Stimulated activated CD8-positive, alpha-beta memory T cell treated with anti-CD3 and anti-CD28 coated beads, Interleukin-2, amount 100 ng/mL, for 48 hours (primary cell): ENCODE results near the gene IL20.

Source experiments
- DNase-seq, 2 donors: peaks; one replicate each; pipeline ENCODE4 v3.0.0-alpha.2; 2020; ENCODE audit warnings: low read depth in 2 of 2

The IL20 gene

DNA sequence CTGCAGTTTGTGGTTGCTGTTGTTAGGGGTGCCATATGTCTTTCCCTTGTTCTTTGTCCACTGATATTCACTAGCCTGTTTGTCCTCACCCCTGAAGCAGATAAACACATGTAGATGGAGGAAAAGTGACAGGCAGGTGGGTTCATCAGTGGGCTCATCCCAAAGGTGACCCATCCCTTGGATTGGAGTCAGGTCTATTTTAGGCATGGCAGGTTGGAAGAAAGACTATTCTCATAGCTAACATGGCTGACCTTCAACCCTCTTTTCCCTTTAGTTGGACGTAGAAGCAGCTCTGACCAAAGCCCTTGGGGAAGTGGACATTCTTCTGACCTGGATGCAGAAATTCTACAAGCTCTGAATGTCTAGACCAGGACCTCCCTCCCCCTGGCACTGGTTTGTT is 37.3 kb downstream of the IL20 start:
- no peak for DNase-seq

DNA sequence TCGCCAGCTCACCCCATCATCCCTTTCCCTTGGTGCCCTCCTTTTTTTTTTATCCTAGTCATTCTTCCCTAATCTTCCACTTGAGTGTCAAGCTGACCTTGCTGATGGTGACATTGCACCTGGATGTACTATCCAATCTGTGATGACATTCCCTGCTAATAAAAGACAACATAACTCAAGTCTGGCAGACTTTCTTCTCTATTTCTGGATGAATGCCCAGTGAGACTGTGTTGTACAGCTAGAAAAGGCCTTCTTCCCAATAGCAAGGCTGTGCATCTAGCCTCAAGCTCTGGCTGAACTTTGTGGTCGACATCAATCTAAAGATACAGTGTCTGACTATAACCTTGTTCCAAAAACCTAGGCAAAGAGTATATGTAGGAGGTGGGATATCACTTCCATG is 38.3 kb downstream of the IL20 start:
- no peak for DNase-seq

DNA sequence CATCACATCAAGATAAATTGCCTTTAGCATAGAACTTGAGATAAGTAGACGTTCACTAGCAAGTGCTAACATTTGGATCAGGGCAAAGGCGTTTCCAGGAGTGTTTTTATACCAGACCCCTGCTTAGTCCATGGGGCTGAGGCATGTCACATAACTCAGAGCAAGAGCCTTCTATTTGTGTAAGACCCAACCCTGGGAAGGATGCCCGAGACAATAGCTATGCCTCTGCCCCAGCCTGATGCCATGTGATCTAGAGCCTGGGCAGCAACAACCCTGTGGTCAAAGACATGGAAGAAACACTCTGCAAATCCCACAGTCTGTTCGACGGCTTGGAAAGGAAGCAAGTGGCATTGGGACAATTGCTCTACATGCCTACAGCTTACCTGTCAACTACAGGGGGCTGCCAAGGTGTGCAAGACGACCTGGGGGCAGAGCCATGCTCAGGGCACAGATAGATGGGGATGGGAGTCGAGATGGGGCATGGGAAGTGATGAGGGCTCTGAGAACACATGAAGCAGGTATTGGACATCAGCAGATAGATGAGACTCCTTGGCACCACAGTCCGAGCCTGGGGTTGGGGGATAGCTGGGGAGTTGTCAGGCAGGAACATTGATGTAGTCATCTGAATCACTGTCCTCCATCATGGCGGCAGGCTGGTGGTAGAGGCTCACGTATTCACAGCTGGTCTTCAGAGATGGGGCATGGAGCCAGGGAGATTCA is 39.2 kb downstream of the IL20 start:
- DNase-seq = no peak

DNA sequence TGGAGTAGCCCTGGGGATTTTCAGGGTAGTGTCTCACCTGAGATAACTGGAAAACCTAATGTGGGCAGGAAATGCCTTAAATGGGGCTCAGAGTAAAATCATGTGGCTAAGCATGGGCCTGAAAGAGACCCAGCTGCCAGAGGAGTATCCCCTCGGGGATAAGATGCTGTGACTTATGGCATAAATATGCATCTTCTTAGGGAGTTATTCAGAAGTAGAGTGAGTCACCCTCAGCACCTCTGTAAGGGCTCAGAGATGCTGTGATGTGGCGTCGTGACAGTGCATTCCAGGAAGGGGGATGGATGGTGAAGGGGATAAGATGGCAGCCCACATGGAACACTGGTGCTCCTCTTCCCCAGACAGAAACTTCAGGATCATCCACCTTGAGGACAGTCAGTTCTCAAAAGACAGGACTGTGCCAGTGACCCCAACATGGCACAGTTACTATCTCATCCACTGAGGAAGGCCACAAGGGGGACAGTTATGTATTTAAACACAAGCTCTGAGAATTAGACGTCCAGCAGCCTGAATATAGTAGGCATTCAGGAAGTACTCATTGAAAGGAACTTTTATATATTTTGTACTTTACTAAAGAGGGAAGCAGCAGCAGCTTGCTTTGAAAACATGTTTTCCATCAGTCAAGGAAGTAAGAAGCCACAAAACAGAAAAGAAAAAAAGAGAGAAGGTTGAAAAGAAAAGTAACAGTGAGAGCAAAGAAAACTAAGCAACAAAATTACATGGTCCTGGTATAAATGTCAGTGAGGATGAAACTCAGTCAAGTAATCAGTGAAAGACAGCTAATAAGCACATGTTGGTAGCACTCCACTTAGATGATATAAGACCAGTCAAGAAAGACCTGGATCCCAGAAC is 40.1 kb downstream of the IL20 start:
- no peak for DNase-seq

DNA sequence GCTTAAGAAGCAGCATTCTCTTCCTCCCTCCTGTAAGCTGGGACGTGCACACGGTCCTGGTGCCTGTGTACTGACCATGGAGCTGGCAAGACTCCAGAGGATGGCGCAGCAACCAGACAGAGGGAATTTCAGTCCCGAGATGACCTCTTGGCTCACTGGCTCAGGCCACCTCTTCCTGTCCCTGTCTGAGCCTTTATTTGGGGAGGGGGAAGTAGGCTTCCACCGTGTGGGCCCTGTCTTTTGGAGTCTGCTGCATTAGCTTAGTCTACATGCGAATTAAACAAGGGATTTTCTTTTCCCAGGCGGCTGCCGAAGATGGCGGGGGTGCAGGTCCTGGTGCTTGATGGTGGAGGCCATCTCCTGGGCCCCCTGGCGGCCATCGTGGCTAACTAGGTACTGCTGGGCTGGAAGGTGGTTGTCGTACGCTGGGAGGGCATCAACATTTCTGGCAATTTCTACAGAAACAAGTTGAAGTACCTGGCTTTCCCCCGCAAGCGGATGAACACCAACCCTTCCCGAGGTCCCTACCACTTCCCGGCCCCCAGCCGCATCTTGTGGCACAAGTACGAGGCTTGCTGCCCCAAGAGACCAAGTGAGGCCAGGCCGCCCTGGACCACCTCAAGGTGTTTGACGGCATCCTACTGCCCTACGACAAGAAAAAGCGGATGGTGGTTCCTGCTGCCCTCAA is 42.0 kb downstream of the IL20 start:
- DNase-seq = no peak

DNA sequence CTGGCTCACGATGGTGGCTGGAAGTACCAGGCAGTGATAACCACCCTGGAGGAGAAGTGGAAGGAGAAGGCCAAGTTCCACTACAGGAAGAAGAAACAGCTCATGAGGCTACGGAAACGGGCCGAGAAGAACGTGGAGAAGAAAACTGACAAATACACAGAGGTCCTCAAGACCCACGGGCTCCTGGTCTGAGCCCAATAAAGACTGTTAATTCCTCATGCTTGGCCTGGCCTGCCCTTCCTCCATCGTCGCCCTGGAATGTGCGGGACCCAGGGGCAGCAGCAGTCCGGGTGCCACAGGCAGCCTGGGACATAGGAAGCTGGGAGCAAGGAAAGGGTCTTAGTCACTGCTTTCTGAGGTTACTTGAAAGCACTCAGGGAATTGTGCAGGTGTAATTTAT is 42.6 kb downstream of the IL20 start:
- no peak for DNase-seq

DNA sequence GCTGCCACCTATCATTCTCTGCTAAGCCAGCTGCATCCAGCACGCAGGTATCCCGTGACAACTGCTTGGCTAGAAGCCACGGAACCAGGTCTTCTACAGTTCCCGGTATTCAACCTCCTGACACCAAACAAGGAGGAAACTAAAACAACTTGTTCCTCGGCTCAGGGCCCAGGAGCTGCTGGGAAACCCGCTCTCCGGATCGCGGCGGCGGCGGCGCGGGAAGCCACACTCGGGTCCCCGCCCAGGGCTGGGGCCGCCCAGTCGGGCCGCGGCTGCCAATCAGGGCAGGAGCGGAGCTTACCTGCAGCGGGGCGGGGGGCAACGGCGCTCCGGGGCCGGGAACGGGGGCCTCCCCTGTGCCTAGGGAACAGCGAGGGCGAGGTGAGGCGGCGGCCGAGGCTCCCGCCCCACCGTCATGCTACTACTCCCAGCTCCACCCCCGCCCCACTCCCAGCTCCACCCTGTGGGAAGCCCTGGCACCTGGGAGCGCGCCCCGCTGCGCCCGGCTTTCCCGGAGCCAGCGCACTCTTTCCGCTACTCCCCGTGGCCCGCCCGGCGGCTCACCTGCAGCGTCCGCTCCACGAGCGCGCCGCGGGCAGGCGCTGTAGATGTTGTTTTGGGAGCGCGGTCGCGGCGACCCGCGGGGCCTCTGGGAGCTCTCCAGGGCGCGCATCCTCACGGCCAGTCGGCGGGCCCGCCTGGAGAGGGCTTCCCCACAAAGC is 43.9 kb downstream of the IL20 start:
- no peak for DNase-seq

DNA sequence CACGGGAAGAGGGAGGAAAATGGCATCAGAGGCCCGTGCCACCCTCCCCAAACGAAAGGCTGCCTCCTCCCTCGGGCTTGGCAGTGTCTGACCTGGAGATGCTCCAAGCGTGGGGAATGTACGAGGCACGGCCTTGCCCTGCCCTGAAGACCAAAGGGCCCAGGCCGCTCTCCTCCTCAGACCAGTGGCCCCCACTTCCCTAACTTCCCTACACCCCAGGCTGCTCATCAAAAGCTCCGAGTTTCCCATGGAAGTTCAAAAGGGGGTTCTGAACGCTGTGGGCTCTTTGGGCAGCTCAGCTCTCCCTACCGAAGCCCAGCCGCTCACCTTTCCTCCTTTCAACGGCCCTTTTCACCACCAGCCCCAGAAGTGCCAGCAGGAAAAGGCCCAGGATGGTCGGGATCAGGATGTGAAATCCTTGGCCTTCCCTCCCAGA is 44.5 kb downstream of the IL20 start:
- DNase-seq = no peak

DNA sequence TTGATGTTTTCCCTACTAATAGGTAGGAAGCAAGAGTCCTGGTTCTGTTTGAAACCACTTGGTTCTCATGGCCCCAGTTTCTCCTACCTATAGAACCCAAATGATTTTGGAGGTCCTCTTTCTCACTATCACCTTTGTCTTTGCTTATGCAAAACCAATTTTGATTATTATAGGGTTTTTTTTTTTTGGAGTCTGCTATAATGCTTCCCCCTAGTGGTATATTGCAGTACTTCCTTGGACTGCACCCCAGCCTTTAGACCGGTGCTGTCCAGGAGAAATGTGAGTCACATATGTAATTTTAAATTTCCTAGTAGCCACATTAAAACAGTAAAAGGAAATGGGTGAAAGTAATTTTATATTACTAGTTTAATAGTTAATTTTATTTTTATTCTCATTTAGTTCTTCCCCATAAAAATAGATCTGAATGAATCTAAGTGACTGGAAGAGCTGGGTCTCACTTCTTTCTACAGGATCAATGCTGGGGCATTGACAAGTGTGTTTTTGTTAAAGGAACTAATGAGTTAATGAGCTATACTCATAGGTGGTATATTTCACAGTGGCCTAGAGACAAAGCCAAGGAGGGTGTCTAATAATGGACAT is 45.7 kb downstream of the IL20 start:
- DNase-seq = no peak

DNA sequence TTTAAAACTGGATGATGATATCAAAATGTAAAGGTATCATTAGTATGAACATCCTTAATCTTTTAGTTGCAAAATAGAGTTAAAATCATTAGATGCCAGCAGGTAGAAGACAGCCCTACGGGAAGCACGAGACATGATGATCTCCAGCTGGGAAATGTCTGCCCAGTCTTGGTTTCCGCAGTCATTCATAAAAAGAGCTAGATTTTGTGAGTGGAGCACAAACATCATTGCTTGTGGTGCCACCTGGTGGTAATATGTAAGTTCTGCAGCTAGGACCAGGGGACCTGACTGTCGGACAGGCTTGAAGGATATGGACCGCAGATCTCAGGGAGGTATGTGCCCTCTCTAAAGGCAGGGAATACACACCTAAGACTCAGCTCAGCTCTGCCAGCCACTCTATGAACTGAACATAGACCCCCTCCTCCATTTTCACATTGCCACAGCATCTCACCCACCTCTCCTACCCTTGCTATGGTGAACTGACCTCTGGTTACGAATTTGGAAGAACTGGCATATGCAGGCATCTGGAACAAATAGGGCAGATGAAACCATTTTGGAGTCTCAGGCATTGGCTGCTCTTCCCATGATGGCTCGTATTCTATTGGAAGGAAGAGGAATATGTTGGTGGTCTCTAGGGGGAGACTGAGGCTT is 47.1 kb downstream of the IL20 start:
- peak in 1 of 2 donors; percentile 43 for DNase-seq

DNA sequence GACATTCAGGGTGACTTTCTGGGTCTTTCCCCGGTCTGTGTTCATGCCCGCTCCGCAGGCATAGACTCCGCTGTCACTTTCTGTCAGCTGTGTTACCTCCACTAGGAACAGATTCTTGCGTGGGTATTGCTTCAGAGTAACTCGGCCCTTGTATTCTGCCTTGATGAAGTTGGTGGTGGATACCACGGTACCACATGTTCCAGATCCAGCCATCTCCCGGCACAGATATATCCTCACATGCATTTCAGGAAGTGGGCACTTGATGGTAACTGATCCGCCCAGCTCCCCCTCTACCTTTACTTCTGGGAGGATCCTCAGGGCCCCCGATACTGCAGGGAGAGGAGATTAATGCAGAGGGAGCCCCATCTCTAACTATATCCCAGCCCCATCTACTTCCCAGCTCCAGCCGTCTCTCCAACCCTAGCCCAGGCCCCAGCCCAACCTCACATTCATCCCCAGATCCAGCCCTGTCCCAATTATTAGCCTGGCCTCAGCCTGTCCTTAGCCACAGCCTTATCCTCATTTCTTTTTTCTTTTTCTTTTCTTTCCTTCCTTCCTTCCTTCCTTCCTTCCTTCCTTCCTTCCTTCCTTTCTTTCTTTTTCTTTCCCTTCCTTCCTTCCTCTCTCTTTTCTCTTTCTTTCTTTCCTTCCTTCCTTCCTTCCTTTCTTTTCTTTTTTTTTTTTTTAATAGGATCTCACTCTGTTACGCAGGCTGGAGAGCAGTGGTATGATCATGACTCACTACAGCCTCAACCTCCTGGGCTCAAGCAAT is 48.5 kb downstream of the IL20 start:
- DNase-seq = no peak

DNA sequence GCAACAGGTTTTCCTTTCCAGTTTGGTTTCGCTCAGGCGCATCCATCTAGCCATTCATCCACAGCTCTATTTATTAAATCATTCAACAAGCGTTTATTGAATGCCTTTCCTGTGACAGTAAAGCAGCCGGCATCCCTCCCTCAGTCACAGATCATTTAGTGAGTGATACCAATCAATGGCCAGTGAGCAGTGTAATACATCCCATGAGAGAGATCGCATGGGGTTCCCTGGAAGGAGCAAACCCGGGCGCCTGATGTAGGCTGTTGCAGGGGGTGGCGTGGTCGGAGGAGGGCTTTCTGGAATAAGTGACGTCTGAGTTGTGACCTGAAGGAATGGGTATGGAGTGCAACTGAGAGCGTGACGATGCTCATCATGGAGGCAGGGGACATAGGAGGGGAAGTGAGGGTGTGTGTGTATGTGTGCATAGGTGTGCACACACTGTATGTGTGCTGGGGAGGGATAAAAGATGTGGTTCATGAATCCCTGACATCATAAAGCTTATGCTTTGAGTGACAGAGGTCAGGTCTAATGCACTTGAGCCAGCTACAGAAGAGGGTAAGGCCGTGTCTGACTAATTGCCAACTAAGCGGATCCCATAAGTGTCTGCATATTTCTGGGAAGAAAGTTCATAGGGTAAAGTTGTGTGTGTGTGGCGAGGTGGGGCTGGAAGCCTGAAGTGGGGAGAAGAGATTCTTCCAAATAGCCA is 49.8 kb downstream of the IL20 start:
- DNase-seq = no peak

DNA sequence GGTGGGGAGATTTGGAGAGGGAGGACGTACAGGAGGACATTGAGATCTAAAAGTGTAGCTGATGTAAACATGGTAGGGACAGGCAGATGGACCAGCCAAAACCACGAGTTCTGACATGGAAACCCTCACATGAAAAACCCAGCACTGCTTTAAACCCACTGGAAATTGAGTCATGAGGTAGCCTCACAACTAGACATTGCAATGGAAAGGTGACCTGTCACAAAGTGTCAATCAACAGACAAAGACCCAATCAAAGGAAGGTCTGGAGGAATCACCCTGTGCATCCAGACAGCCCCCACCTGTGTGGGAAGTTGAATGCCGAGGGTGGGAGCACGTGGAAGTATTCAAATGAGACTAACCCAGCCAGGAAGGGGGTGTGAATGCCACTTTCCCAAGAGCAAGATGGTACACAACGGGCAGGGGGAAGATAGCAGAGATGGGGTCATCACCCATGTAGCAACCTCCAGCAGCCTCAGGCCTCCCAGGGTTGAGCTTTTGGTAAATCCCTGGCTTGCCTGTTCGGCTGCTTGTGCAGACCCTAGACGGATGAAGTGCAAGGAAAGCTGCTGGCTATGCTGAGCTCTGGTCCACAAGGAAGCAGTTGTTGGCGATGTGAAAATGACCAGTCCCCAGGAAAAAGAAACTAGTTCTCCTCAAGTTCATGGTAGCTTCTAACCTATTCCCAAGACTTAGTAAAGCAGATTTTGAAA is 50.7 kb downstream of the IL20 start:
- DNase-seq = no peak

DNA sequence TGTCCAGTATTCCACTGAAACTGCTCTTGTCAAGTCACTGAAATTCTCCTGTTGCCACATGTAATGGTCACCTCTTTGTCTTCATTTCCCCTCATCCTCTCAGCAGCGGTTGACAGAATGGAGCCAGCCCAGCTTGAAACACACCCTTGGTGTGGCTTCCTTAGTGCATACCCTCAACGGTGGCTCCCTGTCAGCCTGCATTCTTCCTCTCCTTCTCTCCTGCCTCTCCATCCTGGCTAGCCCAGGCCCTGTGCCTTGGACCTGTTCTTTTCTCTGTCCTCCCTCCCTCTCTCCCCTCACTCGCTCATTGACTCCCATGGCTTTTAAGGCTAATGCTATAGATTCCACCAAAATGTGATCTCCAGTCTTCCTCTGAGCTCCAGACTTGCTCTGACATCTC is 52.7 kb downstream of the IL20 start:
- no peak for DNase-seq
